ENCODE results near the gene MAP2.

DNA sequence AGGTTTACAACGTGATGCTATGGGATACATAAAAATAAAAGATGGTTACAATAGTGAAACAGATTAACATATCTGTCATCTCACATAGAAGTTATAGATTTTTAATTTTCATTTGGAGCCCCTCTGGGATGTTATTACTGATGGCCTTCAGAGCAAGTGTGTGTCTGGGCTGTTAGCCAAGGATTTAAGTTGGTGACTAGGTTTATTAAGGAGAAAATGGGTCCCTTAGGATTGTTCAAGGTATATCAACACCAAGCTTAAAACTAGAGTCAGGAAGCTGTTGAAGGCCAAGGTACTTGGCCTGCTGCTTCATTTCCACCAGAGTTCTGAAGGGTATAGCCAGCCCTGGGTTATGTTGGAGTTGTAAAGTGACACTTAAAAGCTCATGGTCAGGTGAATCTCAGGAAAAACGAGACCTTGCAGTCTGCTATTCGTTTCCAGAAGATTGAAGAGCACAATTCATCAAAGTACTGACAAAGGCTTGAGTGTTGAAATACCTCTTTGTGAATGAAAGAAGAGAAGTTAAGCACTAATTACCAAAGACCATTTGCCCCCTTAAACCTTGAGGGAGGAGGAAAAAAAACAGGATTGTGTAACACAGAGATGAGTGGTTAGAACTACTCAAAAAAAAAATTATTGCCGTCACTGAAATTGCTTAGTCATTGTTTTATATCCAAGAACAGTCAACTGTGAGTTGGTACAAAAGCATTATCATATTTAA lies 48.4 kb downstream of the MAP2 start:
- TF ChIP-seq, protein P1, sequence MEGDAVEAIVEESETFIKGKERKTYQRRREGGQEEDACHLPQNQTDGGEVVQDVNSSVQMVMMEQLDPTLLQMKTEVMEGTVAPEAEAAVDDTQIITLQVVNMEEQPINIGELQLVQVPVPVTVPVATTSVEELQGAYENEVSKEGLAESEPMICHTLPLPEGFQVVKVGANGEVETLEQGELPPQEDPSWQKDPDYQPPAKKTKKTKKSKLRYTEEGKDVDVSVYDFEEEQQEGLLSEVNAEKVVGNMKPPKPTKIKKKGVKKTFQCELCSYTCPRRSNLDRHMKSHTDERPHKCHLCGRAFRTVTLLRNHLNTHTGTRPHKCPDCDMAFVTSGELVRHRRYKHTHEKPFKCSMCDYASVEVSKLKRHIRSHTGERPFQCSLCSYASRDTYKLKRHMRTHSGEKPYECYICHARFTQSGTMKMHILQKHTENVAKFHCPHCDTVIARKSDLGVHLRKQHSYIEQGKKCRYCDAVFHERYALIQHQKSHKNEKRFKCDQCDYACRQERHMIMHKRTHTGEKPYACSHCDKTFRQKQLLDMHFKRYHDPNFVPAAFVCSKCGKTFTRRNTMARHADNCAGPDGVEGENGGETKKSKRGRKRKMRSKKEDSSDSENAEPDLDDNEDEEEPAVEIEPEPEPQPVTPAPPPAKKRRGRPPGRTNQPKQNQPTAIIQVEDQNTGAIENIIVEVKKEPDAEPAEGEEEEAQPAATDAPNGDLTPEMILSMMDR (IDR thresholded peaks at IDR 0.05), result no peak
- no peak for TF ChIP-seq POLR2AphosphoS5 (IDR thresholded peaks at IDR 0.05)
